Measurements from ENCODE around the gene SLC4A9.

The SLC4A9 gene

GRCh38 chr5:140349244-140349643, 10.8 kb upstream of the SLC4A9 start:
- Mint-ChIP-seq H3K27ac (no peak overlapping the region), H3K27me3 (ENCODE audit: low read depth) (peaks cover 49% of the 10 kb centered on the region), H3K9me3 (no peaks in the 10 kb centered on the region), H3K36me3 (ENCODE audit: low read depth) (no peaks in the 10 kb centered on the region), H3K4me3 (peak overlapping the region in 1 of 3 experiments; percentile 37), H3K4me1 (peaks cover 27% of the 10 kb centered on the region)
- no peak for TF ChIP-seq CTCF (IDR thresholded peaks at IDR 0.05; ENCODE audit: unreplicated experiment in 3 of 3)

GRCh38 chr5:140351609-140352334, 8.2 kb upstream of the SLC4A9 start:
- peak; percentile 87 to 91 (median 89) for TF ChIP-seq CTCF (IDR thresholded peaks at IDR 0.05; ENCODE audit: unreplicated experiment in 3 of 3)
- Mint-ChIP-seq H3K4me3 (no peak overlapping the region), H3K9me3 (no peaks in the 10 kb centered on the region), H3K27me3 (ENCODE audit: low read depth) (peaks cover 32% of the 10 kb centered on the region), H3K27ac (no peak overlapping the region), H3K4me1 (peaks cover 16% of the 10 kb centered on the region), H3K36me3 (ENCODE audit: low read depth) (no peaks in the 10 kb centered on the region)

GRCh38 chr5:140355546-140355945, 4.4 kb upstream of the SLC4A9 start:
- Mint-ChIP-seq H3K9me3 (no peaks in the 10 kb centered on the region), H3K4me3 (no peak overlapping the region), H3K27ac (no peak overlapping the region), H3K4me1 (peaks cover 5% of the 10 kb centered on the region), H3K36me3 (ENCODE audit: low read depth) (no peaks in the 10 kb centered on the region), H3K27me3 (ENCODE audit: low read depth) (peaks cover 9% of the 10 kb centered on the region)
- no peak for TF ChIP-seq CTCF (IDR thresholded peaks at IDR 0.05; ENCODE audit: unreplicated experiment in 3 of 3)

- no peak for TF ChIP-seq CTCF (IDR thresholded peaks at IDR 0.05; ENCODE audit: unreplicated experiment in 3 of 3)
- no peaks in the 10 kb centered on the region for H3K27me3 Mint-ChIP-seq (ENCODE audit: low read depth)
- H3K9me3 Mint-ChIP-seq = no peaks in the 10 kb centered on the region
- peaks cover 5% of the 10 kb centered on the region for H3K4me1 Mint-ChIP-seq
- peak overlapping the region in 2 of 3 experiments; percentile 15 to 52 for H3K4me3 Mint-ChIP-seq
- no peak overlapping the region for H3K27ac Mint-ChIP-seq
- no peaks in the 10 kb centered on the region for H3K36me3 Mint-ChIP-seq (ENCODE audit: low read depth)
These were observed 2.9 kb upstream of the SLC4A9 start for GRCh38 chr5:140356853-140357725.

GRCh38 chr5:140357726-140358093, 2.3 kb upstream of the SLC4A9 start:
- Mint-ChIP-seq H3K36me3 (ENCODE audit: low read depth) (no peaks in the 10 kb centered on the region), H3K4me3 (peak overlapping the region in 2 of 3 experiments; percentile 52 to 57), H3K4me1 (peaks cover 5% of the 10 kb centered on the region), H3K27me3 (ENCODE audit: low read depth) (no peaks in the 10 kb centered on the region), H3K27ac (peak overlapping the region in 2 of 3 experiments; percentile 9 to 12), H3K9me3 (no peaks in the 10 kb centered on the region)
- peak; percentile 83 to 84 (median 84) for TF ChIP-seq CTCF (IDR thresholded peaks at IDR 0.05; ENCODE audit: unreplicated experiment in 3 of 3)
